ENCODE data around the gene SFTA2.

DNA sequence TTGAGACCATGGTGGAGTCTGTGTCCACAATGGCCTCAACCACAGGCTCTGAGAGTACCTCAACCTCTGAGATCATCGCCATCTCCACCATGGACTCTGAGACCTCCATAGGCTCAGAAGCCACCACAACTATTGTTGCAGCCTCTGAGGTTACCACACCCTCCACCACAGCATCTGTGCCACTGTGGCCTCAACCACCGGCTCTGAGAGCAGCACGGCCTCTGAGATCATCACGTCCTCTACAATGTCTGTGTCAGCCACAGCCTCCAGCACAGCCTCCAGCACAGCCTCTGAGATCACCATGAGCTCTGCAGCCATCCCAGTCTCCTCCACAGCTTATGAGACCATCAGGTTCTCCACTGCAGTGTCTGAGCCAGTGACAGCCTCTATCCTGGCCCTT lies 32.1 kb upstream of the SFTA2 start:
- TF ChIP-seq, protein P1, sequence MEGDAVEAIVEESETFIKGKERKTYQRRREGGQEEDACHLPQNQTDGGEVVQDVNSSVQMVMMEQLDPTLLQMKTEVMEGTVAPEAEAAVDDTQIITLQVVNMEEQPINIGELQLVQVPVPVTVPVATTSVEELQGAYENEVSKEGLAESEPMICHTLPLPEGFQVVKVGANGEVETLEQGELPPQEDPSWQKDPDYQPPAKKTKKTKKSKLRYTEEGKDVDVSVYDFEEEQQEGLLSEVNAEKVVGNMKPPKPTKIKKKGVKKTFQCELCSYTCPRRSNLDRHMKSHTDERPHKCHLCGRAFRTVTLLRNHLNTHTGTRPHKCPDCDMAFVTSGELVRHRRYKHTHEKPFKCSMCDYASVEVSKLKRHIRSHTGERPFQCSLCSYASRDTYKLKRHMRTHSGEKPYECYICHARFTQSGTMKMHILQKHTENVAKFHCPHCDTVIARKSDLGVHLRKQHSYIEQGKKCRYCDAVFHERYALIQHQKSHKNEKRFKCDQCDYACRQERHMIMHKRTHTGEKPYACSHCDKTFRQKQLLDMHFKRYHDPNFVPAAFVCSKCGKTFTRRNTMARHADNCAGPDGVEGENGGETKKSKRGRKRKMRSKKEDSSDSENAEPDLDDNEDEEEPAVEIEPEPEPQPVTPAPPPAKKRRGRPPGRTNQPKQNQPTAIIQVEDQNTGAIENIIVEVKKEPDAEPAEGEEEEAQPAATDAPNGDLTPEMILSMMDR (IDR thresholded peaks at IDR 0.05), result no peak
- no peak for TF ChIP-seq POLR2A (IDR thresholded peaks at IDR 0.05)
